Subcutaneous abdominal adipose tissue (tissue), 5 donors: Measurements from ENCODE around the gene OR5K1.

Experiments
- H3K27ac ChIP-seq: one replicate; pipeline ENCODE4 v1.7.0; 2013; ENCODE audit warnings: low read depth, mild to moderate bottlenecking, inconsistent platforms, low read length, moderate library complexity
- H3K27me3 ChIP-seq, 5 donors: one replicate each; pipeline ENCODE4 v1.7.0; 2013; ENCODE audit warnings: low read length in 5 of 5, inconsistent platforms in 1 of 5; ENCODE audit not compliant: control insufficient read depth in 5 of 5, insufficient read depth in 4 of 5
- H3K36me3 ChIP-seq, 5 donors: one replicate each; pipeline ENCODE4 v1.7.0; 2013; ENCODE audit warnings: low read length in 5 of 5; ENCODE audit not compliant: control insufficient read depth in 5 of 5, insufficient read depth in 5 of 5
- H3K4me1 ChIP-seq, 5 donors: one replicate each; pipeline ENCODE4 v1.7.0; 2013; ENCODE audit warnings: low read length in 5 of 5, mild to moderate bottlenecking in 3 of 5, moderate library complexity in 1 of 5; ENCODE audit not compliant: control insufficient read depth in 5 of 5, insufficient read depth in 5 of 5
- H3K4me3 ChIP-seq, 5 donors: one replicate each; pipeline ENCODE4 v1.7.0; 2013; ENCODE audit warnings: low read length in 5 of 5, low read depth in 1 of 5
- H3K9ac ChIP-seq, 5 donors: one replicate each; pipeline ENCODE4 v1.7.0; 2013; ENCODE audit warnings: low read length in 5 of 5, mild to moderate bottlenecking in 4 of 5, moderate library complexity in 3 of 5
- H3K9me3 ChIP-seq, 5 donors: one replicate each; pipeline ENCODE4 v1.7.0; 2013; ENCODE audit warnings: low read length in 5 of 5; ENCODE audit not compliant: control insufficient read depth in 5 of 5
- donor health status: healthy.
- donor health status: healthy.
- donor health status: healthy.
- donor health status: healthy.
- donor health status: healthy.

OR5K1 gene

GRCh38 chr3:98512576-98512975 lies 49.6 kb downstream of the OR5K1 start:
- Histone ChIP-seq H3K9me3 (no peaks in the 10 kb centered on the region), H3K4me3 (no peak overlapping the region), H3K27me3 (no peaks in the 10 kb centered on the region), H3K4me1 (no peaks in the 10 kb centered on the region), H3K36me3 (peaks cover 21 to 49% (median 23%) of the 10 kb centered on the region in 5 donors), H3K9ac (no peak overlapping the region), H3K27ac (no peak overlapping the region)

- H3K27ac ChIP-seq = no peak overlapping the region
- no peaks in the 10 kb centered on the region for H3K9me3 ChIP-seq
- H3K4me3 ChIP-seq = no peak overlapping the region
- peaks cover 21 to 49% (median 23%) of the 10 kb centered on the region in 5 donors for H3K36me3 ChIP-seq
- no peaks in the 10 kb centered on the region for H3K4me1 ChIP-seq
- no peaks in the 10 kb centered on the region for H3K27me3 ChIP-seq
- no peak overlapping the region for H3K9ac ChIP-seq
These were observed 50.1 kb downstream of the OR5K1 start for GRCh38 chr3:98513091-98513511.

- Histone ChIP-seq H3K4me1 (no peaks in the 10 kb centered on the region), H3K4me3 (no peak overlapping the region), H3K27me3 (no peaks in the 10 kb centered on the region), H3K27ac (no peak overlapping the region), H3K9ac (no peak overlapping the region), H3K36me3 (peaks cover 24 to 49% (median 28%) of the 10 kb centered on the region in 5 donors), H3K9me3 (no peaks in the 10 kb centered on the region)
These were observed 50.7 kb downstream of the OR5K1 start for GRCh38 chr3:98513736-98514135.

GRCh38 chr3:98514948-98515347 lies 51.9 kb downstream of the OR5K1 start:
- H3K27me3 ChIP-seq = no peaks in the 10 kb centered on the region
- H3K4me1 ChIP-seq = no peaks in the 10 kb centered on the region
- peaks cover 28 to 55% (median 37%) of the 10 kb centered on the region in 5 donors for H3K36me3 ChIP-seq
- no peak overlapping the region for H3K27ac ChIP-seq
- H3K4me3 ChIP-seq = no peak overlapping the region
- H3K9me3 ChIP-seq = no peaks in the 10 kb centered on the region
- H3K9ac ChIP-seq = no peak overlapping the region

DNA sequence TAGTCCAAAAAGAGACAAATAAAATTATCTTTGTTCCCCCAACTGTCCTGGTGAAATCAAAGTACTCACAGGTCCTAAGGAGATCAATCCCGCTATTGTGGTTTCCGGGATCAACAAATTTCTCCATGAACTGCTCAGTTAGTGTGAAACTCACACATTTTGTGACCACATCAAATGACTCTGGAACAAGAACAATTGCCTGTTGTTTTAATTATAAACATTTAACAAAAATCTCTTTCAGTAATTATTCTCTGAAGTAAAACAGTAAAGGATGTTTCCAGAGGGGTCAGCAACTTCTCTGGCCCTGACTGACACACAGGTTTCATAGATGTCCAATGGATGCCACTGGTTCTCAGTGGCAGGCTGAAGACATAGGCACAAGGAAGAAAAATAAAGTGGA lies 55.8 kb downstream of the OR5K1 start:
- Histone ChIP-seq H3K36me3 (peaks cover 28 to 38% (median 28%) of the 10 kb centered on the region in 5 donors), H3K27ac (no peak overlapping the region), H3K27me3 (no peaks in the 10 kb centered on the region), H3K4me1 (peaks cover 1 to 18% (median 14%) of the 10 kb centered on the region in 5 donors), H3K9ac (no peak overlapping the region), H3K9me3 (no peaks in the 10 kb centered on the region), H3K4me3 (no peak overlapping the region)

GRCh38 chr3:98519351-98519750 lies 56.4 kb downstream of the OR5K1 start:
- H3K4me3 ChIP-seq = no peak overlapping the region
- H3K27ac ChIP-seq = no peak overlapping the region
- peaks cover 1 to 18% (median 14%) of the 10 kb centered on the region in 5 donors for H3K4me1 ChIP-seq
- H3K9me3 ChIP-seq = no peaks in the 10 kb centered on the region
- no peak overlapping the region for H3K9ac ChIP-seq
- H3K27me3 ChIP-seq = no peaks in the 10 kb centered on the region
- H3K36me3 ChIP-seq = peaks cover 28 to 37% (median 28%) of the 10 kb centered on the region in 5 donors

DNA sequence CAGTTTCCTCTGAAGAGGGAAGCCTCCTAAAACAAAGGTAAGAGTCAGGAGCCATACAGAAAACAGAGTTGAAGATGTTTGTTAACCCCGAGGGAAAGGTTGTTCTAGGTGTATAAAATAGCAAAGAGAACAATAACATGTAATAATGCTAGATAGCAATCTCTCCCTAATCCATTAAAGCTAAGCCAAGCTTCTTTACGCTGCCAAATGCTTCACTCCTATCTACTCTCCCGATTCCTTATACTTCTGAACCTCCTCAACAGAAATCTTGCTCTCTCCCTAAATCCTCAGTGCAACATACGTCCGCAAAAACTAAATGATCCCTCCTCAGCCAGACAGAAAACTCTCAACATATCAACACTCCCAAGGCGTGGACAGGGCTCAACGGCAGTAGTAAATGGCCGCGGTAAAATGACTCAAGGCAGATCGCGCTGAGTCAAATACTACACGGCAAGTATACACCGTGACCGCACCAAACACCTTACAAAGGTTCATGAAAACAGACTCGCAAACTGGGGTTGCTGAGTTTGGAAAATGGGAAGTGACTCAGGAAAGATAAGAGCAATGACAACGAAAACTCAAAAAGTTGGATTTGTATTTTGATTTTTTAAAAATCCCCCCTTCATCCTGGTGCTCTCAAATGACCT lies 59.0 kb downstream of the OR5K1 start:
- Histone ChIP-seq H3K27ac (peak overlapping the region; percentile 96), H3K4me1 (peaks cover 1 to 18% (median 14%) of the 10 kb centered on the region in 5 donors), H3K36me3 (peaks cover 11 to 16% (median 15%) of the 10 kb centered on the region in 5 donors), H3K9ac (peak overlapping the region; percentile 82 to 92 (median 87)), H3K9me3 (no peaks in the 10 kb centered on the region), H3K4me3 (peak overlapping the region; percentile 55 to 92 (median 82)), H3K27me3 (no peaks in the 10 kb centered on the region)
